IMR-90 (cell line): ENCODE measurements around the gene CD82. TPM values are rescaled to one million over a fixed set of nuclear protein-coding genes. Genes with fewer than 3 reads are reported as not detected.

Experiments used
- ATAC-seq: fragments of 200-7000 bp; cut with Tn5 transposase; 2 replicates; pipeline ENCODE4 v1.9.1; 2020; ENCODE audit warnings: low read depth, mild to moderate bottlenecking, moderate library complexity
- BruUV-seq: library from RNA; stranded (reverse); fragments of 400-500 nt; replicated peaks from 2 replicates; lab custom pipeline; 2021; lab: Mats Ljungman, UMichigan
- CTCF ChIA-PET: fragments of 300-600 bp; formaldehyde crosslinking; extraction: SDS; loops from one replicate; lab custom pipeline; 2021; ENCODE audit warnings: antibody characterized with exemption; lab: Yijun Ruan, JAX
- POLR2A ChIA-PET: fragments of 300-600 bp; sonication (Branson Sonifier 250); formaldehyde crosslinking; loops from one replicate; lab custom pipeline; 2022; ENCODE audit warnings: antibody characterized with exemption; ENCODE audit not compliant: unreplicated experiment; lab: Charles Lee
- DNase-seq: peaks from one replicate; pipeline ENCODE4 v3.0.0; 2013
- H2AFZ ChIP-seq: replicated peaks from 2 replicates; pipeline ENCODE3; 2013; ENCODE audit warnings: low read length, mild to moderate bottlenecking; ENCODE audit not compliant: poor library complexity
- H2AK5ac ChIP-seq: 2 replicates; pipeline ENCODE4 v1.6.1; 2013; ENCODE audit warnings: low read depth, low read length, inconsistent platforms
- H2AK9ac ChIP-seq: replicated peaks from 2 replicates; pipeline ENCODE3; 2013; ENCODE audit warnings: mild to moderate bottlenecking, low read depth, low read length, moderate library complexity; ENCODE audit not compliant: poor library complexity
- H2BK120ac ChIP-seq: 2 replicates; pipeline ENCODE4 v1.6.1; 2013; ENCODE audit warnings: low read depth, low read length, inconsistent platforms
- H2BK15ac ChIP-seq: 3 replicates; pipeline ENCODE4 v1.6.1; 2013; ENCODE audit warnings: low read depth, low read length, inconsistent platforms
- H2BK20ac ChIP-seq: 2 replicates; pipeline ENCODE4 v1.6.1; 2013; ENCODE audit warnings: low read depth, mild to moderate bottlenecking, inconsistent platforms, low read length, moderate library complexity
- H2BK5ac ChIP-seq: 2 replicates; pipeline ENCODE4 v1.6.1; 2013; ENCODE audit warnings: mild to moderate bottlenecking, low read depth, low read length, inconsistent platforms; ENCODE audit not compliant: poor library complexity, severe bottlenecking
- H3K14ac ChIP-seq: replicated peaks from 2 replicates; pipeline ENCODE4 v1.6.1; 2013; ENCODE audit warnings: low read depth, low read length, inconsistent platforms
- H3K18ac ChIP-seq: 2 replicates; pipeline ENCODE4 v1.6.1; 2013; ENCODE audit warnings: low read depth, low read length, control low read depth
- H3K23ac ChIP-seq: 2 replicates; pipeline ENCODE4 v1.6.1; 2013; ENCODE audit warnings: low read depth, low read length, inconsistent platforms
- H3K27ac ChIP-seq: 2 replicates; pipeline ENCODE4 v1.5.1; 2013; ENCODE audit warnings: mild to moderate bottlenecking, control low read depth, low read length; ENCODE audit not compliant: insufficient read depth
- H3K27me3 ChIP-seq: 2 replicates; pipeline ENCODE4 v1.6.1; 2013; ENCODE audit warnings: low read length; ENCODE audit not compliant: control insufficient read depth, insufficient read depth
- H3K36me3 ChIP-seq: 2 replicates; pipeline ENCODE4 v1.6.1; 2013; ENCODE audit warnings: low read length, mixed read lengths; ENCODE audit not compliant: control insufficient read depth, insufficient read depth
- H3K4ac ChIP-seq: 2 replicates; pipeline ENCODE4 v1.6.1; 2013; ENCODE audit warnings: low read depth, low read length, inconsistent platforms
- H3K4me1 ChIP-seq: 2 replicates; pipeline ENCODE4 v1.6.1; 2013; ENCODE audit warnings: low read length, mixed read lengths; ENCODE audit not compliant: control insufficient read depth, insufficient read depth
- H3K4me2 ChIP-seq: 2 replicates; pipeline ENCODE4 v1.6.1; 2013; ENCODE audit warnings: low read depth, mild to moderate bottlenecking, control low read depth, low read length, moderate library complexity
- H3K4me3 ChIP-seq: 2 replicates; pipeline ENCODE4 v1.5.1; 2013; ENCODE audit warnings: low read depth, mild to moderate bottlenecking, control low read depth, low read length, moderate library complexity; ENCODE audit not compliant: insufficient read depth
- H3K56ac ChIP-seq: 2 replicates; pipeline ENCODE4 v1.6.1; 2013; ENCODE audit warnings: low read length, inconsistent platforms; ENCODE audit not compliant: insufficient read depth; ENCODE audit errors: extremely low read depth
- H3K79me1 ChIP-seq, 2 experiments: 2 replicates each; pipeline ENCODE4 v1.6.1; 2013; ENCODE audit warnings: low read length in 2 of 2, inconsistent platforms in 1 of 2, low read depth in 1 of 2
- H3K9ac ChIP-seq: 2 replicates; pipeline ENCODE4 v1.6.1; 2013; ENCODE audit warnings: low read depth, low read length, control low read depth
- H3K9me1 ChIP-seq: 2 replicates; pipeline ENCODE4 v1.6.1; 2013; ENCODE audit warnings: low read length, inconsistent platforms; ENCODE audit not compliant: insufficient read depth
- H3K9me3 ChIP-seq: 2 replicates; pipeline ENCODE4 v1.6.1; 2013; ENCODE audit warnings: low read length; ENCODE audit not compliant: control insufficient read depth, insufficient read depth
- H4K20me1 ChIP-seq: 2 replicates; pipeline ENCODE4 v1.6.1; 2013; ENCODE audit warnings: low read length, inconsistent platforms; ENCODE audit not compliant: insufficient read depth
- H4K5ac ChIP-seq: 2 replicates; pipeline ENCODE4 v1.6.1; 2013; ENCODE audit warnings: mild to moderate bottlenecking, low read depth, low read length, control low read depth
- H4K8ac ChIP-seq, 2 experiments: 2 replicates each; pipeline ENCODE4 v1.6.1; 2013; ENCODE audit warnings: low read depth in 2 of 2, low read length in 2 of 2, control low read depth in 1 of 2, inconsistent platforms in 1 of 2
- H4K91ac ChIP-seq: 2 replicates; pipeline ENCODE4 v1.6.1; 2013; ENCODE audit warnings: low read depth, low read length, inconsistent platforms; ENCODE audit not compliant: insufficient read depth
- BHLHE40 ChIP-seq: fragments of 150-350 bp; IDR thresholded peaks from 2 replicates; pipeline ENCODE4 v1.6.1; 2016; ENCODE audit warnings: mild to moderate bottlenecking, low read depth, low read length
- CEBPB ChIP-seq: IDR thresholded peaks from 2 replicates; pipeline ENCODE4 v1.6.1; 2012; ENCODE audit warnings: low read depth, low read length, improper control_type of control experiment
- CHD1 ChIP-seq: IDR thresholded peaks from 2 replicates; pipeline ENCODE4 v1.6.1; 2012; ENCODE audit warnings: low read depth, low read length, improper control_type of control experiment
- FOS ChIP-seq: fragments of 150-350 bp; IDR thresholded peaks from 2 replicates; pipeline ENCODE4 v1.6.1; 2016; ENCODE audit warnings: low read depth, low read length
- POLR2A ChIP-seq: IDR thresholded peaks from 2 replicates; pipeline ENCODE4 v1.6.1; 2012; ENCODE audit warnings: mild to moderate bottlenecking, low read depth, low read length
- RAD21 ChIP-seq: IDR thresholded peaks from 2 replicates; pipeline ENCODE4 v1.6.1; 2012; ENCODE audit warnings: low read length, improper control_type of control experiment
- RCOR1 ChIP-seq: IDR thresholded peaks from 2 replicates; pipeline ENCODE4 v1.6.1; 2012; ENCODE audit warnings: mild to moderate bottlenecking, low read length, improper control_type of control experiment; ENCODE audit not compliant: insufficient replicate concordance
- USF2 ChIP-seq: fragments of 150-350 bp; IDR thresholded peaks from 2 replicates; pipeline ENCODE4 v1.6.1; 2017; ENCODE audit warnings: mild to moderate bottlenecking, antibody characterized with exemption, low read length, low read depth
- WGBS, 2 experiments: methylation state at CpG; one replicate each; pipeline versions ENCODE4 v1.1.5 to v1.1.7; 2013; ENCODE audit warnings: missing lambda C conversion rate in 2 of 2; ENCODE audit not compliant: insufficient read length in 1 of 2; ENCODE audit errors: extremely low coverage in 2 of 2; 5-methylcytosine and 5-hydroxymethylcytosine counted together
- dilution Hi-C: fragments of 300-500 bp; cut with HindIII; formaldehyde crosslinking; loops from one replicate; pipeline ENCODE4 v1.14.3; 2018; ENCODE audit warnings: low sequenced_read_pairs; ENCODE audit not compliant: unreplicated experiment
- in situ Hi-C: fragments of 300-500 bp; cut with MboI; formaldehyde crosslinking; loops from 3 replicates; pipeline ENCODE4 v1.14.3; 2019; ENCODE audit warnings: low sequenced_read_pairs, inconsistent platforms, mixed read lengths
- intact Hi-C: fragments of 100-400 bp; cut with micrococcal nuclease; formaldehyde crosslinking; loops from 2 replicates; pipeline ENCODE4 v1.10.0; 2022
- polyA plus RNA-seq, 3 experiments: library from polyadenylated mRNA; depleted of rRNA; stranded (reverse); fragments of >200 nt; gene quantifications; 2 replicates each; pipeline ENCODE4 v1.2.3, GENCODE V29; 2012; ENCODE audit warnings: low replicate concordance in 1 of 3
- total RNA-seq: library from RNA; depleted of rRNA; stranded (reverse); fragments of >200 nt; gene quantifications from 2 replicates; pipeline ENCODE4 v1.2.3, GENCODE V29; 2012
- TF ChIP-seq, protein P1 (sequence below): conservative IDR thresholded peaks from 2 replicates; pipeline ENCODE4 v1.5.1; 2012; ENCODE audit warnings: mild to moderate bottlenecking, low read depth, low read length, improper control_type of control experiment

The CD82 gene
- total and polyA plus RNA-seq, 2 of the 4 experiments (the other 2 are of a cell fraction), result 32.8 to 49.4 TPM

DNA sequence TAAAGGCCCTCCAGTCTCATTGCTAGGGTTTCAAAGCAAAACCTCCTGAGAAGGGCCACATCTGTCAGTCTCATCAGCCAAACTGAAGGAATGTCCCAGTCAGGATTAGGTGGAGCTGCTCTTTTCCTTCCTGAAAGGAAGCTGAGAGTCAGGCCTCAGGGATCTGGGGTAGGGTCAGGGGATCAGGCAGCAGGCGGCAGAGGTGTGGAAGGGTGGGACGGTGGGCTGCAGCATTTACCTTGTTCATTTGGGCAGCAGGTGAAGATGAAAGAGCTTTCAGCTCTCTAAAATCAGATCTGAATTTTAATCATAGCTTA lies 17.8 kb downstream of the CD82 start:
- no peak overlapping the region for H2AK9ac ChIP-seq
- peaks cover 10% of the 10 kb centered on the region for H3K36me3 ChIP-seq
- TF ChIP-seq USF2 (no peak), CHD1 (no peak), POLR2A (no peak), RCOR1 (no peak), FOS (no peak), BHLHE40 (no peak), CEBPB (no peak), RAD21 (no peak)
- TF ChIP-seq, protein P1, sequence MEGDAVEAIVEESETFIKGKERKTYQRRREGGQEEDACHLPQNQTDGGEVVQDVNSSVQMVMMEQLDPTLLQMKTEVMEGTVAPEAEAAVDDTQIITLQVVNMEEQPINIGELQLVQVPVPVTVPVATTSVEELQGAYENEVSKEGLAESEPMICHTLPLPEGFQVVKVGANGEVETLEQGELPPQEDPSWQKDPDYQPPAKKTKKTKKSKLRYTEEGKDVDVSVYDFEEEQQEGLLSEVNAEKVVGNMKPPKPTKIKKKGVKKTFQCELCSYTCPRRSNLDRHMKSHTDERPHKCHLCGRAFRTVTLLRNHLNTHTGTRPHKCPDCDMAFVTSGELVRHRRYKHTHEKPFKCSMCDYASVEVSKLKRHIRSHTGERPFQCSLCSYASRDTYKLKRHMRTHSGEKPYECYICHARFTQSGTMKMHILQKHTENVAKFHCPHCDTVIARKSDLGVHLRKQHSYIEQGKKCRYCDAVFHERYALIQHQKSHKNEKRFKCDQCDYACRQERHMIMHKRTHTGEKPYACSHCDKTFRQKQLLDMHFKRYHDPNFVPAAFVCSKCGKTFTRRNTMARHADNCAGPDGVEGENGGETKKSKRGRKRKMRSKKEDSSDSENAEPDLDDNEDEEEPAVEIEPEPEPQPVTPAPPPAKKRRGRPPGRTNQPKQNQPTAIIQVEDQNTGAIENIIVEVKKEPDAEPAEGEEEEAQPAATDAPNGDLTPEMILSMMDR, result no peak
- H2BK20ac ChIP-seq, result no peak overlapping the region
- H2BK120ac ChIP-seq, result no peak overlapping the region
- no peak overlapping the region for H3K27ac ChIP-seq
- H3K9ac ChIP-seq, result no peak overlapping the region
- POLR2A ChIA-PET, result no interaction called here
- peaks cover 1% of the 10 kb centered on the region; the same call in 1 of the 2 replicates for H3K9me1 ChIP-seq
- H4K91ac ChIP-seq, result no peak overlapping the region
- no peak overlapping the region for H3K23ac ChIP-seq
- dilution Hi-C loops, result no loop called here
- in situ Hi-C loops, result no loop called here
- no peak overlapping the region for H4K8ac ChIP-seq
- no peak overlapping the region for H2BK5ac ChIP-seq
- H2AK5ac ChIP-seq, result no peak overlapping the region; the same call in 1 of the 2 replicates
- H3K4me3 ChIP-seq, result no peak overlapping the region
- no peak overlapping the region for H3K4ac ChIP-seq
- no peak overlapping the region for H2AFZ ChIP-seq
- H3K4me1 ChIP-seq, result peaks cover 2% of the 10 kb centered on the region; the same call in 1 of the 2 replicates
- H3K4me2 ChIP-seq, result no peak overlapping the region
- no CpG with 5 or more reads among the region's 2 CpGs for WGBS, 2 experiments
- H4K20me1 ChIP-seq, result no peaks in the 10 kb centered on the region; the same call in 1 of the 2 replicates
- DNase-seq, result no peak
- CTCF ChIA-PET, result no interaction called here
- no peak overlapping the region for H3K14ac ChIP-seq
- no peak overlapping the region for H2BK15ac ChIP-seq
- H3K27me3 ChIP-seq, result no peaks in the 10 kb centered on the region
- H3K56ac ChIP-seq, result no peak overlapping the region
- no peak overlapping the region for H3K18ac ChIP-seq
- BruUV-seq, result no TSS peak
- H3K79me1 ChIP-seq, result peaks cover 12 to 31% of the 10 kb centered on the region in 2 experiments
- ATAC-seq, result no peak
- no peak overlapping the region for H4K5ac ChIP-seq
- intact Hi-C loops, result no loop called here
- peaks cover 8% of the 10 kb centered on the region for H3K9me3 ChIP-seq
